AG08396 (cell line): ENCODE measurements around the gene NUP188.

Experiments used
- DNase-seq: peaks from one replicate; pipeline ENCODE4 v3.0.0; 2012; ENCODE audit warnings: low spot score, mixed read lengths

NUP188 gene

GRCh38 chr9:129007035-129007765 is 59.7 kb downstream of the NUP188 start:
- no peak for DNase-seq

- DNase-seq: no peak
These were observed 60.4 kb downstream of the NUP188 start for GRCh38 chr9:129007766-129008468.

GRCh38 chr9:129008469-129008965 is 61.0 kb downstream of the NUP188 start:
- no peak for DNase-seq

- DNase-seq: no peak
These were observed 61.6 kb downstream of the NUP188 start for GRCh38 chr9:129008986-129009583.

GRCh38 chr9:129009584-129010141 is 62.2 kb downstream of the NUP188 start:
- no peak for DNase-seq

GRCh38 chr9:129010267-129010975 is 62.9 kb downstream of the NUP188 start:
- no peak for DNase-seq

GRCh38 chr9:129011170-129011569 is 63.7 kb downstream of the NUP188 start:
- DNase-seq: no peak

- no peak for DNase-seq
These were observed 64.3 kb downstream of the NUP188 start for GRCh38 chr9:129011761-129012181.

GRCh38 chr9:129012343-129012742 is 64.8 kb downstream of the NUP188 start:
- DNase-seq: no peak

GRCh38 chr9:129012893-129013448 is 65.5 kb downstream of the NUP188 start:
- no peak for DNase-seq

- no peak for DNase-seq
These were observed 66.2 kb downstream of the NUP188 start for GRCh38 chr9:129013674-129014073.

- no peak for DNase-seq
These were observed 66.6 kb downstream of the NUP188 start for GRCh38 chr9:129014124-129014523.

- DNase-seq: no peak
These were observed 67.1 kb downstream of the NUP188 start for GRCh38 chr9:129014608-129015007.

GRCh38 chr9:129021091-129021490 is 73.6 kb downstream of the NUP188 start:
- no peak for DNase-seq

GRCh38 chr9:129022037-129022436 is 74.5 kb downstream of the NUP188 start:
- DNase-seq: no peak

- peak; percentile 84 for DNase-seq
These were observed 75.8 kb downstream of the NUP188 start for GRCh38 chr9:129023036-129023907.

GRCh38 chr9:129023908-129024233 is 76.4 kb downstream of the NUP188 start:
- no peak for DNase-seq

GRCh38 chr9:129026442-129027223 is 79.1 kb downstream of the NUP188 start:
- DNase-seq: peak; percentile 30

GRCh38 chr9:129027224-129027684 is 79.8 kb downstream of the NUP188 start:
- no peak for DNase-seq

GRCh38 chr9:129027685-129028191 is 80.2 kb downstream of the NUP188 start:
- DNase-seq: peak; percentile 45
